ENCODE results near the gene LRGUK. TPM values are rescaled to one million over a fixed set of nuclear protein-coding genes. Genes with fewer than 3 reads are reported as not detected.

LRGUK gene
- total and polyA plus RNA-seq, 10 donors, result 0.26 to 1.8 (median 1.2) TPM; not detected in 1

DNA sequence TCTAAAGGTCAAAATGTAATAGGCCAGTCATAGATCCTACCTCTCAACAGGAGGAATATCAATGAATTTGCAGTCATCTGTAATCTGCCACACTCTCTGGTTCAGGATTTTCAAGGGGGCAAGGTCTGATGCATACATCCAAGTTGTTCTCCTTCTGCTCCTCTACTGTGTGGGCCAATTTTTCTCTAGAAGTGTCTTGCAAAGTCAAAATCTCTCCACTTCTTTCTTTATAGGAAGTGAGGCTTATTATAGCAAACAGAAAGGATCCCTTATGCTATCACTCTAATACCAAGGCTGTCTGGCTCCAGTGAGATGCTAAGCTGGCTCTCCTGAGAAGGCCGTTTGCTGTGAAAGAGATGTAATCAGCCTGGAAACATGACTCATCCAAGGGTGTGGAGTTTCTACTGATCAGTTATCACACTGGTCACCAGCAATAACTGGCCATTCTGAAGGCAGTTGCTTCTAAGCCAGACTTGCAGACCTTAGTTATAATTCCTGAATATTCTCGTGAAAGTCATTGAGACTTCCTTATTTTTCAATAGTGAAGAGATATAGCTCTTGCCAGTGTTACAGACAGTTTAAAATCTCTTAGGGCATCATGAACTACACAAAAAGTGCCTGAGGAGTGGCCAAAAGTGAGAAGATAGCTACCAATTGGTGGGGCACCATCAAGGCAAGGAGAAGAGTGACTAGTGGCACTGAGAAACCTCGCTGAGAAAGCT lies 43.2 kb upstream of the LRGUK start:
- intact Hi-C loops (cut with DNase I; ENCODE audit: low total_unique reads), result no loop called here
- 67 to 88% (median 77%) methylated on average over 3 of the region's 3 CpGs for WGBS, 5 donors
- TF ChIP-seq POLR2AphosphoS5 (IDR thresholded peaks at IDR 0.05) (no peak), POLR2A (IDR thresholded peaks at IDR 0.05) (no peak)
- TF ChIP-seq, protein P1, sequence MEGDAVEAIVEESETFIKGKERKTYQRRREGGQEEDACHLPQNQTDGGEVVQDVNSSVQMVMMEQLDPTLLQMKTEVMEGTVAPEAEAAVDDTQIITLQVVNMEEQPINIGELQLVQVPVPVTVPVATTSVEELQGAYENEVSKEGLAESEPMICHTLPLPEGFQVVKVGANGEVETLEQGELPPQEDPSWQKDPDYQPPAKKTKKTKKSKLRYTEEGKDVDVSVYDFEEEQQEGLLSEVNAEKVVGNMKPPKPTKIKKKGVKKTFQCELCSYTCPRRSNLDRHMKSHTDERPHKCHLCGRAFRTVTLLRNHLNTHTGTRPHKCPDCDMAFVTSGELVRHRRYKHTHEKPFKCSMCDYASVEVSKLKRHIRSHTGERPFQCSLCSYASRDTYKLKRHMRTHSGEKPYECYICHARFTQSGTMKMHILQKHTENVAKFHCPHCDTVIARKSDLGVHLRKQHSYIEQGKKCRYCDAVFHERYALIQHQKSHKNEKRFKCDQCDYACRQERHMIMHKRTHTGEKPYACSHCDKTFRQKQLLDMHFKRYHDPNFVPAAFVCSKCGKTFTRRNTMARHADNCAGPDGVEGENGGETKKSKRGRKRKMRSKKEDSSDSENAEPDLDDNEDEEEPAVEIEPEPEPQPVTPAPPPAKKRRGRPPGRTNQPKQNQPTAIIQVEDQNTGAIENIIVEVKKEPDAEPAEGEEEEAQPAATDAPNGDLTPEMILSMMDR (IDR thresholded peaks at IDR 0.05 in 8 of 11, conservative IDR thresholded peaks at IDR 0.05 in 3 of 11), result no peak

DNA sequence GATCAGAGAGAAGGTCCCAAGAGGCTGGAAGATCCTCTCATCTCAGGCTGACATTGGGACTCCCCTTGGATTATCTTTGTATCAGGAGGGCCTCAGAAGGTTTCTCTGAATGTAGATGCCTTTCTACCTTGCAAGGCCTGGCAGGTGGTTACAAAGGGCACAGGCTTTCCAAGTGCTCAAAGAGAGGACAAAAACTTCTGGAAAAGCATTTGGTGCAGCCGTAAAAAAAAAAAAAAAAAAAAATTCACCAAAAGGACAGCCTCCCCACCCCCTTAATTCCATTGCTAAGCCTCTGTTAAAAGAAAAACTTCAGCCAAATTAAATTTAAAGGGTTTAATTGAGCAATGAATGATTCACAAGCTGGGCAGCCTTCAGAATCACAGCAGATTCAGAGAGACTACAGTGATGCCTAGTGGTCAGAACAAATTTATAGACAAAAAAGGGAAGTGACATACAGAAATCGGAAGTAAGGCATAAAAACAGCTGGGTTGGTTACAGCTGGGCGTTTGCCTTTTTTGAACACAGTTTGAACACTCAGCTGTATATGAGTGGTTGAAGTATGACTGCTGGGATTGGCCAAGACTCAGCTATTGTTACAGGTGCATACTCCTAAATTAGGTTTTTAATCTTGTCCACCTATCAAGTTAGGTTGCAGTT lies 42.5 kb upstream of the LRGUK start:
- Histone ChIP-seq H3K36me3 (no peaks in the 10 kb centered on the region), H3K27ac (no peak overlapping the region), H3K27me3 (replicated peaks in 1 of 7) (no peaks in the 10 kb centered on the region), H3K9me3 (peaks cover 0 to 36% (median 28%) of the 10 kb centered on the region in 8 donors), H3K4me1 (peaks cover 0 to 13% (median 0%) of the 10 kb centered on the region in 6 donors), H3K4me3 (no peak overlapping the region)
- DNase-seq, result no peak
- intact Hi-C loops (cut with DNase I; ENCODE audit: low total_unique reads), result no loop called here
- TF ChIP-seq, protein P1 (IDR thresholded peaks at IDR 0.05 in 8 of 11, conservative IDR thresholded peaks at IDR 0.05 in 3 of 11), result no peak
- TF ChIP-seq POLR2AphosphoS5 (IDR thresholded peaks at IDR 0.05) (no peak), POLR2A (IDR thresholded peaks at IDR 0.05) (no peak)
- 47 to 62% (median 58%) methylated on average over 3 of the region's 3 CpGs for WGBS, 5 donors

More for the DNA sequence above, 43.2 kb upstream of the LRGUK start:
- peaks cover 0 to 29% (median 21%) of the 10 kb centered on the region in 8 donors for H3K9me3 ChIP-seq
- H3K4me1 ChIP-seq, result peaks cover 0 to 13% (median 0%) of the 10 kb centered on the region in 6 donors
- H3K4me3 ChIP-seq, result no peak overlapping the region
- no peak for DNase-seq
- no peaks in the 10 kb centered on the region for H3K27me3 ChIP-seq (replicated peaks in 1 of 7)
- no peaks in the 10 kb centered on the region for H3K36me3 ChIP-seq
- H3K27ac ChIP-seq, result no peak overlapping the region

GRCh38 chr7:134085311-134085710 lies 41.8 kb upstream of the LRGUK start:
- no peak overlapping the region for H3K4me3 ChIP-seq
- no peaks in the 10 kb centered on the region for H3K27me3 ChIP-seq (replicated peaks in 1 of 7)
- DNase-seq, result no peak
- TF ChIP-seq, protein P1 (IDR thresholded peaks at IDR 0.05 in 8 of 11, conservative IDR thresholded peaks at IDR 0.05 in 3 of 11), result no peak
- TF ChIP-seq POLR2AphosphoS5 (IDR thresholded peaks at IDR 0.05) (no peak), POLR2A (IDR thresholded peaks at IDR 0.05) (no peak)
- no peak overlapping the region for H3K27ac ChIP-seq
- intact Hi-C loops (cut with DNase I; ENCODE audit: low total_unique reads), result no loop called here
- H3K9me3 ChIP-seq, result peaks cover 0 to 43% (median 34%) of the 10 kb centered on the region in 8 donors
- H3K36me3 ChIP-seq, result no peaks in the 10 kb centered on the region
- peaks cover 0 to 13% (median 0%) of the 10 kb centered on the region in 6 donors for H3K4me1 ChIP-seq

Data from spleen (tissue), 11 donors.